HEK293T (cell line): Measurements from ENCODE around the gene RNF144A.

Experiments used
- CTCF ChIA-PET: fragments of 350-600 bp; formaldehyde crosslinking; extraction: SDS; loops from one replicate; lab custom pipeline; 2021; ENCODE audit warnings: antibody characterized with exemption, inconsistent platforms; lab: Yijun Ruan, JAX
- POLR2A ChIA-PET: fragments of 350-600 bp; formaldehyde crosslinking; extraction: SDS; loops from one replicate; lab custom pipeline; 2020; ENCODE audit warnings: antibody characterized with exemption, inconsistent platforms; lab: Yijun Ruan, JAX
- DNase-seq: peaks from one replicate; pipeline ENCODE4 v3.0.0; 2012; ENCODE audit warnings: mixed read lengths; ENCODE audit errors: extremely low spot score
- ARNT ChIP-seq: fragments of 450-650 bp; IDR thresholded peaks from 2 replicates; pipeline ENCODE4 v1.6.1; 2017; ENCODE audit warnings: mild to moderate bottlenecking
- BHLHE40 ChIP-seq: fragments of 450-650 bp; IDR thresholded peaks from 2 replicates; pipeline ENCODE4 v1.6.1; 2016; ENCODE audit warnings: mild to moderate bottlenecking, moderate library complexity, borderline replicate concordance
- CTBP1 ChIP-seq: fragments of 450-650 bp; IDR thresholded peaks from 2 replicates; pipeline ENCODE4 v1.6.1; 2016; ENCODE audit warnings: borderline replicate concordance
- ELF4 ChIP-seq: fragments of 450-650 bp; IDR thresholded peaks from 2 replicates; pipeline ENCODE4 v1.6.1; 2017; ENCODE audit warnings: antibody characterized with exemption
- FOXA1 ChIP-seq: fragments of 450-650 bp; IDR thresholded peaks from 2 replicates; pipeline ENCODE4 v1.6.1; 2016; ENCODE audit warnings: mild to moderate bottlenecking
- FOXK2 ChIP-seq: fragments of 450-650 bp; IDR thresholded peaks from 2 replicates; pipeline ENCODE4 v1.6.1; 2016; ENCODE audit warnings: mild to moderate bottlenecking
- FOXM1 ChIP-seq: fragments of 450-650 bp; IDR thresholded peaks from 2 replicates; pipeline ENCODE4 v1.6.1; 2017; ENCODE audit warnings: mild to moderate bottlenecking, borderline replicate concordance
- HDGF ChIP-seq: fragments of 450-650 bp; IDR thresholded peaks from 2 replicates; pipeline ENCODE4 v1.6.1; 2017; ENCODE audit warnings: antibody characterized with exemption, borderline replicate concordance
- L3MBTL2 ChIP-seq: fragments of 450-650 bp; conservative IDR thresholded peaks from 2 replicates; pipeline ENCODE4 v1.6.1; 2016; ENCODE audit warnings: mild to moderate bottlenecking
- LEF1 ChIP-seq: fragments of 450-650 bp; IDR thresholded peaks from 2 replicates; pipeline ENCODE4 v1.6.1; 2017; ENCODE audit warnings: mild to moderate bottlenecking, borderline replicate concordance
- NFRKB ChIP-seq: fragments of 450-650 bp; IDR thresholded peaks from 2 replicates; pipeline ENCODE4 v1.6.1; 2016; ENCODE audit warnings: mild to moderate bottlenecking, moderate library complexity
- PKNOX1 ChIP-seq: fragments of 450-650 bp; IDR thresholded peaks from 2 replicates; pipeline ENCODE4 v1.6.1; 2016
- SP1 ChIP-seq: fragments of 450-650 bp; IDR thresholded peaks from 2 replicates; pipeline ENCODE4 v1.6.1; 2017
- SUZ12 ChIP-seq: fragments of 450-650 bp; IDR thresholded peaks from 2 replicates; pipeline ENCODE4 v1.6.1; 2016; ENCODE audit warnings: mild to moderate bottlenecking
- TARDBP ChIP-seq: fragments of 450-650 bp; IDR thresholded peaks from 2 replicates; pipeline ENCODE4 v1.6.1; 2016
- ZNF384 ChIP-seq: fragments of 450-650 bp; IDR thresholded peaks from 2 replicates; pipeline ENCODE4 v1.6.1; 2016

Gene RNF144A

DNA sequence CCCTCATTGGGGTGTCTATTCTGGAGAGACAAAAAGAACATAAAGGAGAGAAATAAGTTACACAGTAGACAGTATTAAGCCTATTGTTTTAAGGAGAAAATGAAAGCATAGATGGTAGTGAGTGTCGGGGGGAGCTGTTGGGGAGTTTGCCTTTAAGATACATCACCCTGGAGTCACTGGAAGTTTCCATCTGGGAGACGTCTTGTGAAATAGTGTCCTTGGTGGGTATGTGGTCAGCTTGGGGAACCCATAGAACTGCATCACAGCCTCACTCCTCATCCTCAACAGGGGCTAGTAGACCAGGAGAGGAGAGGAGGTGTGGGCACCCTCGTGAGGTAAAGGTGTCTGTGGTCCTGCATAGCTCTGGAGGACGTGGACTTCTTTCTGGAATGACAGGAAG is 60.6 kb downstream of the RNF144A start:
- TF ChIP-seq L3MBTL2, result no peak
- TF ChIP-seq SUZ12, result no peak
- TF ChIP-seq FOXM1, result no peak
- no peak for TF ChIP-seq NFRKB
- no peak for TF ChIP-seq FOXK2
- no peak for TF ChIP-seq PKNOX1
- TF ChIP-seq TARDBP, result no peak
- TF ChIP-seq FOXA1, result no peak
- no peak for TF ChIP-seq LEF1
- no peak for TF ChIP-seq SP1
- TF ChIP-seq BHLHE40, result no peak
- no peak for TF ChIP-seq ELF4
- no peak for TF ChIP-seq ARNT
- no peak for TF ChIP-seq ZNF384
- no peak for TF ChIP-seq HDGF
- no peak for TF ChIP-seq CTBP1
- POLR2A ChIA-PET, result no interaction called here
- no peak for DNase-seq
- CTCF ChIA-PET, result no interaction called here

DNA sequence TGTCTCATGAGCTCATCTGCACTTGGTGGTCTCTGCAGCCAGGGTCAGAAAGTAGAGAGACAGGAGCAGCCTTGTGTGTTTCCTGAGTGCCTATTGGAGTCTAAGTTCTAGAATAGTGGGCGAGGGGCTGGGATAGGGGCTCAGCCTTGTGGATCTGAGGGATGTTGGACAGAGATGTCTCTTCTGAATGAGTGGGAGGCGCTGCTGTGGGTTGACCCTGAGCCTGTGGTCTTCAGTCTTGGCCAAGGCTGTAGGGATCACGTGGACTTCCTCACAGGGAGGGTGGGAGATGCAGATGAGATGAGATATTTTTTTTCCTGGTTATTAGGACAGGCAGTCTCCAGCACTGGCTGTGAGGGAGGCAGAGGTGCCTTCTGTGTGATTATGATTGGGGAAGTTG is 61.8 kb downstream of the RNF144A start:
- ChIA-PET POLR2A (no interaction called here), CTCF (no interaction called here)
- DNase-seq, result no peak
- TF ChIP-seq FOXK2 (no peak), TARDBP (no peak), CTBP1 (no peak), ZNF384 (no peak), SUZ12 (no peak), SP1 (no peak), FOXA1 (no peak), BHLHE40 (no peak), L3MBTL2 (no peak), NFRKB (no peak), ARNT (no peak), ELF4 (no peak), FOXM1 (no peak), LEF1 (no peak)

- POLR2A ChIA-PET, result no interaction called here
- CTCF ChIA-PET, result no interaction called here
- TF ChIP-seq L3MBTL2 (no peak), ELF4 (no peak), HDGF (no peak), SUZ12 (no peak), ARNT (no peak), PKNOX1 (no peak), NFRKB (no peak), LEF1 (no peak), CTBP1 (no peak), ZNF384 (no peak), SP1 (no peak), FOXA1 (no peak), FOXK2 (no peak), TARDBP (no peak), BHLHE40 (no peak), FOXM1 (no peak)
- DNase-seq, result no peak
These were observed 65.2 kb downstream of the RNF144A start for GRCh38 chr2:6982449-6982848.

DNA sequence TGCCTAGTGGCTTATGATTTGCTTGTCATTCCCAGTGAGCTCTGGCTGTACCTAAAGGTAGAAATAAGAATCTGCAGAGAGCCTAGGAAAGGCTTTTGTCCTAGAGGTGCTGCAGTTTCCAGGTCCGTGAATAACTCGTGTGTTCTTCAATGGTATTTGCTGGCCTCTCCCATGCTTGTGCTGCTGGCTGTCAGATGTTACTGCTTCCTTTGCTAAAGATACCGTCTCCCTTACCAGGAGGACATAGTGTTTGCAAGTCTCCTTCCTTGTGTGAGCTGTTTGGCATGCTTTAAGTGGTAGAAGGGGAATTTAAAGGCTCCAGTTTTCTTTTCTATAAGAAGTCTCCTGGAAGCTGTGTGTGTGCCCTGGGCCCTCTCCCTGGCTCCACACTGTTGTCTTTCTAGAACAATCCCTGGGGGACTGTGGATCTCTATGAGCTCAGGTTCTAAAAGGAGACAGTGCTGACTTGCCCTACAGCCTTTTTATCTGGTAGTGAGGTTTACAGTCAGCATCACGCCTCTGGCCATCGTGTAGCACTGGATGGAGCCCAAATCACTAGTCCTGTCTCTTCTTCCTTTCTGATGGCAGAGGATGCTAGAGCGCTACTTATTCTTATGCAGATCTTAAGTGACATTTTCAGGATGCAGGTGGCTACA is 65.8 kb downstream of the RNF144A start:
- TF ChIP-seq L3MBTL2 (no peak), ARNT (no peak), PKNOX1 (no peak), FOXK2 (no peak), HDGF (no peak), ZNF384 (no peak), BHLHE40 (no peak)
- ChIA-PET POLR2A (no interaction called here), CTCF (no interaction called here)
- DNase-seq, result no peak

- DNase-seq, result no peak
- CTCF ChIA-PET, result no interaction called here
- no peak for TF ChIP-seq PKNOX1
- no peak for TF ChIP-seq FOXM1
- TF ChIP-seq SUZ12, result no peak
- TF ChIP-seq HDGF, result no peak
- no peak for TF ChIP-seq ELF4
- no peak for TF ChIP-seq TARDBP
- no peak for TF ChIP-seq SP1
- TF ChIP-seq CTBP1, result no peak
- no peak for TF ChIP-seq ARNT
- TF ChIP-seq FOXK2, result no peak
- TF ChIP-seq NFRKB, result no peak
- POLR2A ChIA-PET, result no interaction called here
These were observed 69.2 kb downstream of the RNF144A start for GRCh38 chr2:6986301-6986911.

DNA sequence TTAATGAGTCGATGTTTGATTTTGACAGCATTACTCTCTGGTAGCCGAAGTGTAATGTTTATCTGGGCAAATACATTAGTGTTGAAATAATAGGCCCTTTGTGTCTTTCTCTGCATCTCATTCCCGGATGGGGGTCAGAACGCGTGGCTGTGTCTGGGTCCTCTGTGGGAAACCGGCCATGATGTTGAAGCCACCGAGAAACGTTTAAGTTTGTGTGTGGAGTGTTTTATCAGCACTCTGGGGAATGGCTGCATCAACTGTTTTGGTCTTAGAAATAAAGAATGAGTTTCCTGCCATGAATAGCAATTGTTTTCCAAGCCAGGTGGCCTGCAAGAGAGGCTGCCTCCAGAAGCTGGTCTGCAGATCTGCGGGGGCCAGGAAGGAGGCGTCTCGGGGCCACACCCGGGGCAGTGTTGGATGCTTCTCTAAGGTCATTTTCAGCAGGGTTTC is 69.7 kb downstream of the RNF144A start:
- CTCF ChIA-PET, result no interaction called here
- TF ChIP-seq L3MBTL2, result no peak
- no peak for TF ChIP-seq ELF4
- TF ChIP-seq PKNOX1, result no peak
- no peak for TF ChIP-seq FOXM1
- no peak for TF ChIP-seq SP1
- no peak for TF ChIP-seq SUZ12
- no peak for TF ChIP-seq TARDBP
- no peak for DNase-seq
- POLR2A ChIA-PET, result no interaction called here
